Measurements from ENCODE around the gene ADCYAP1.

Gene ADCYAP1

DNA sequence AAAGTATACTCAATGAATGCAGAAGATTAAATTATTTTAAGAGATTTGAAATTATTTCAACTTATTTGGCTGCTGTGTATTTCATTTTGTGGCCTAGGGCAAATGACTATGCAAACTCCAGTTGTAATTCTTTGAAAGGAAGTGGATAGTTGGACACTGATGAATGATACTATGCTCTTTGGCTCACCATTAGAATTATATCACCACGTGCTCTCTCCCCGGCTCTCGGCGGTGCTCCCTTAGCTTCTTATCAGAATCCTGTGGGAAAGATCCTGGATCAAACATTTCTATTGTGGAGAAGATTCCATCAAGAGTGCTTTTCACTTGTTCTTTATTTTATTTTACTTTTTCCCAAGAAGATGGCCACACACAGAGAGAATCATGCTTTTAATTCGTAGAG is 55.2 kb downstream of the ADCYAP1 start:
- in situ Hi-C loops (cut with HindIII; ENCODE audit: low sequenced_read_pairs): no loop called here

All from endothelial cell of hepatic sinusoid (primary cell).